Right lung (tissue), 5 donors: ENCODE data around the gene ETS1. TPM values are rescaled to one million over a fixed set of nuclear protein-coding genes. Genes with fewer than 3 reads are reported as not detected.
A peak's percentile ranks its signal among the peaks of the same experiment; 100 is the strongest.
"Not testable (repeated sequence)": the region's sequence is repeated elsewhere in the genome, so short reads cannot be mapped to it uniquely, and the experiment has no call there.

Source experiments
- DNase-seq, 2 donors: peaks; one replicate each; pipeline ENCODE4 v3.0.0-alpha.2; 2013
- polyA plus RNA-seq, 5 donors: library from polyadenylated mRNA; unstranded; fragments of 120-200 nt; gene quantifications; one replicate each; pipeline versions ENCODE4 v1.2.1 to v1.2.3, GENCODE V29; 2013; ENCODE audit warnings: inconsistent platforms in 1 of 5, low replicate concordance in 1 of 5; ENCODE audit not compliant: insufficient read length in 5 of 5, insufficient read depth in 1 of 5

Gene ETS1
- polyA plus RNA-seq, 5 donors, result 111 to 141 (median 125) TPM

- DNase-seq, result no peak
Measured at GRCh38 chr11:128447233-128447632, 140.1 kb downstream of the ETS1 start.

- not testable (repeated sequence) for DNase-seq
Measured at GRCh38 chr11:128445921-128446320, 141.4 kb downstream of the ETS1 start.

GRCh38 chr11:128437136-128437535 lies 150.2 kb downstream of the ETS1 start:
- no peak for DNase-seq

- no peak for DNase-seq
Measured at GRCh38 chr11:128434818-128435217, 152.5 kb downstream of the ETS1 start.

GRCh38 chr11:128434411-128434810 lies 152.9 kb downstream of the ETS1 start:
- no peak for DNase-seq

GRCh38 chr11:128432926-128433325 lies 154.4 kb downstream of the ETS1 start:
- DNase-seq, result no peak

- no peak for DNase-seq
Measured at GRCh38 chr11:128431931-128432330, 155.4 kb downstream of the ETS1 start.

GRCh38 chr11:128428935-128429334 lies 158.4 kb downstream of the ETS1 start:
- no peak for DNase-seq

- DNase-seq, result peak; percentile 89 to 91
Measured at GRCh38 chr11:128424851-128425285, 162.5 kb downstream of the ETS1 start.

GRCh38 chr11:128424271-128424711 lies 163.1 kb downstream of the ETS1 start:
- peak; percentile 75 to 78 for DNase-seq

- DNase-seq, result no peak
Measured at GRCh38 chr11:128422576-128423370, 164.6 kb downstream of the ETS1 start.

- DNase-seq, result no peak
Measured at GRCh38 chr11:128421577-128422330, 165.6 kb downstream of the ETS1 start.

GRCh38 chr11:128420951-128421350 lies 166.4 kb downstream of the ETS1 start:
- DNase-seq, result no peak

- DNase-seq, result no peak
Measured at GRCh38 chr11:128420265-128420664, 167.1 kb downstream of the ETS1 start.

- DNase-seq, result no peak
Measured at GRCh38 chr11:128419012-128419767, 168.2 kb downstream of the ETS1 start.

- DNase-seq, result no peak
Measured at GRCh38 chr11:128417607-128418324, 169.6 kb downstream of the ETS1 start.

- DNase-seq, result no peak
Measured at GRCh38 chr11:128416976-128417375, 170.4 kb downstream of the ETS1 start.

GRCh38 chr11:128415539-128415938 lies 171.8 kb downstream of the ETS1 start:
- no peak for DNase-seq

GRCh38 chr11:128412847-128413791 lies 174.2 kb downstream of the ETS1 start:
- no peak for DNase-seq

GRCh38 chr11:128411812-128412211 lies 175.5 kb downstream of the ETS1 start:
- DNase-seq, result no peak
